Measurements from ENCODE around the gene PHF12. TPM values are rescaled to one million over a fixed set of nuclear protein-coding genes. Genes with fewer than 3 reads are reported as not detected.

PHF12 gene
- total and polyA plus RNA-seq, 2 donors = 20.5 to 32.4 TPM

DNA sequence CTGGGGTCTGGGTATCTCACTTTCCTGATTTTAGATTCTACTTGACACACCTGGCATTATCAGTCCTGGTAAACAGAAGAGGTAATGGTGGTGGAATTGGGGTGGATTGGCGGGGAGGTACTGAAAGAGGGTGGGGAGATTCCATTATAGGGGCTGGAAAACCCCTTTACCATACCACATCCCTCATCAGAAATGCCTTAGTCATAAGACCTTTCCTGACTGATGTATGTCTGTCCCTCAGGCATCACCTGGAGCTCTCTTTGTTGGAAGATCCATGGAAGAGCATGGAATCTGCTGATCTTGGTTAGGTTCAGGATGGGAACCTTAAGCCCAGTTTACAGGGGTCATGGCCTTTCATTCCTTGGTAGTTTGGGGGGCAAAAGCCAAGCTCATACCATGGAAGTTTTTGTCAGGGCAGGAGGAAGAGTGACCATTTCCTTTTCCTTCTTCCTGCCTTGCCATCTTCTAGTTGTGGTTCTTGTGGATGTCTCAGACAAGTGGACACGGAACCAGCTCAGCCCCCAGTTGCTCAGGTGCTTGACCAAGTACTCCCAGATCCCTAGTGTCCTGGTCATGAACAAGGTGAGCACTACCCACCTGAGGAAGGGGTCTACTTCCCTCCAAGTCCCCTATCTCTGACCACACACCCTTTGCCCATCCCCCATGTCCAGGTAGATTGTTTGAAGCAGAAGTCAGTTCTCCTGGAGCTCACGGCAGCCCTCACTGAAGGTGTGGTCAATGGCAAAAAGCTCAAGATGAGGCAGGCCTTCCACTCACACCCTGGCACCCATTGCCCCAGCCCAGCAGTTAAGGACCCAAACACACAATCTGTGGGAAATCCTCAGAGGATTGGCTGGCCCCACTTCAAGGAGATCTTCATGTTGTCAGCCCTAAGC lies 93.2 kb downstream of the PHF12 start:
- Histone ChIP-seq H3K4me3 (ENCODE audit: low read length in 2 of 2) (no peak overlapping the region), H3K36me3 (ENCODE audit: control insufficient read depth in 2 of 2, insufficient read depth in 2 of 2, low read length in 1 of 2) (peaks cover 29 to 39% of the 10 kb centered on the region in 2 donors), H3K27me3 (ENCODE audit: control insufficient read depth in 2 of 2, insufficient read depth in 1 of 2, low read length in 1 of 2) (no peaks in the 10 kb centered on the region), H3K9me3 (ENCODE audit: control insufficient read depth in 2 of 2, insufficient read depth in 1 of 2, low read length in 1 of 2) (no peaks in the 10 kb centered on the region), H3K27ac (ENCODE audit: low read depth in 1 of 2, low read length in 1 of 2) (no peak overlapping the region), H3K4me1 (ENCODE audit: control insufficient read depth in 2 of 2, insufficient read depth in 2 of 2, low read length in 2 of 2) (peaks cover 11 to 14% of the 10 kb centered on the region in 2 donors)
- 94% methylated on average over 3 of the region's 3 CpGs for WGBS
- no peak for DNase-seq (ENCODE audit: low read depth in 6 of 9, low spot score in 9 of 9)

DNA sequence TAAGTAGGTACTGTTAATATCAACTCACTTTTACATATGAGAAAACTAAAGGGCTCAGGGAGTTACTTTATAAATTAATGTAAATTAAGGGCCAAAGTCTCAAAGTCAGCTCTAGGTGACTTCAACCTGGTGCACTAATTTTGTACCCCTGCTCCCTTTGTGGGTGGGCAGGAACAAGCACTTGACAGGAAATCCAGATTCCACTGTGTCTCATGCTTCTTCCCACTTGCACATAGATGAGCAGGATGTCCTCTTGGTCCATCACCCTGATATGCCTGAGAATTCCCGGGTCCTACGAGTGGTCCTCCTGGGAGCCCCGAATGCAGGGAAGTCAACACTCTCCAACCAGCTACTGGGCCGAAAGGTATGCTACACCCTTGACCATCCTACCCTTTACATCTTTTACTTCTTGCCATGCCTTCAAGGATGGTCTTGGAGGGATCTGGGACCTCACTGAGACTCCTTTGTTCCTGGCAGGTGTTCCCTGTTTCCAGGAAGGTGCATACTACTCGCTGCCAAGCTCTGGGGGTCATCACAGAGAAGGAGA lies 95.2 kb downstream of the PHF12 start:
- Histone ChIP-seq H3K36me3 (ENCODE audit: control insufficient read depth in 2 of 2, insufficient read depth in 2 of 2, low read length in 1 of 2) (peaks cover 29 to 33% of the 10 kb centered on the region in 2 donors), H3K4me1 (ENCODE audit: control insufficient read depth in 2 of 2, insufficient read depth in 2 of 2, low read length in 2 of 2) (peaks cover 11 to 14% of the 10 kb centered on the region in 2 donors), H3K9me3 (ENCODE audit: control insufficient read depth in 2 of 2, insufficient read depth in 1 of 2, low read length in 1 of 2) (no peaks in the 10 kb centered on the region), H3K27ac (ENCODE audit: low read depth in 1 of 2, low read length in 1 of 2) (no peak overlapping the region), H3K27me3 (ENCODE audit: control insufficient read depth in 2 of 2, insufficient read depth in 1 of 2, low read length in 1 of 2) (no peaks in the 10 kb centered on the region), H3K4me3 (ENCODE audit: low read length in 2 of 2) (no peak overlapping the region)
- DNase-seq (ENCODE audit: low read depth in 6 of 9, low spot score in 9 of 9) = no peak
- 98% methylated on average over 5 of the region's 5 CpGs for WGBS

DNA sequence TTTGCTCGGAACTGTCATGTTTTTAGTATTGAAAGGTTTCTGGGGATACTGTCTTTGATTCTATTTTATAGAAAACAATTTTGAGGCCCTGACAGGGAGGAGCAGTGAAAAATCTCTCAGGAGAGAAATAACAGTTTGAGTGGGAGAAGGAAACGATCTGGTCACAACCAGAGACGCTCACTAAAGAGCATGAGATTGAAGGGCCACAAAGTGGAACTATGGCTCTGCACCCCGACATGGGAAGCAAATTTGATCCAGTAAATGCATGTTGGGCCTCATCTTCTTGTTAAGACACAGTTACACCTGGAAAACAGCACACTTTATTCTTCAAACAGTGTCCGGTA lies 96.0 kb downstream of the PHF12 start:
- Histone ChIP-seq H3K27ac (ENCODE audit: low read depth in 1 of 2, low read length in 1 of 2) (peak overlapping the region in 1 of 2 donors; percentile 48), H3K9me3 (ENCODE audit: control insufficient read depth in 2 of 2, insufficient read depth in 1 of 2, low read length in 1 of 2) (no peaks in the 10 kb centered on the region), H3K27me3 (ENCODE audit: control insufficient read depth in 2 of 2, insufficient read depth in 1 of 2, low read length in 1 of 2) (no peaks in the 10 kb centered on the region), H3K4me3 (ENCODE audit: low read length in 2 of 2) (peak overlapping the region; percentile 62 to 71), H3K4me1 (ENCODE audit: control insufficient read depth in 2 of 2, insufficient read depth in 2 of 2, low read length in 2 of 2) (peaks cover 11 to 14% of the 10 kb centered on the region in 2 donors), H3K36me3 (ENCODE audit: control insufficient read depth in 2 of 2, insufficient read depth in 2 of 2, low read length in 1 of 2) (peaks cover 23 to 26% of the 10 kb centered on the region in 2 donors)
- DNase-seq (ENCODE audit: low read depth in 6 of 9, low spot score in 9 of 9) = no peak
- 21% methylated on average over 5 of the region's 5 CpGs for WGBS

Other genes starting within 250 kb of the PHF12 start
- 1.0 TPM for gene PROCA1, start 239.6 kb downstream of the PHF12 start, total RNA-seq
- 11.3 TPM for gene PROCA1, start 239.6 kb downstream of the PHF12 start, polyA plus RNA-seq
- gene RAB34, start 233.7 kb downstream of the PHF12 start, total RNA-seq = 26.6 TPM
- 81.9 TPM for gene RAB34, start 233.7 kb downstream of the PHF12 start, polyA plus RNA-seq
- 1,968 TPM for gene RPL23A, start 231.5 kb downstream of the PHF12 start, total RNA-seq
- gene RPL23A, start 231.5 kb downstream of the PHF12 start, polyA plus RNA-seq = 1,777 TPM
- 7.7 TPM for gene TLCD1, start 225.3 kb downstream of the PHF12 start, total RNA-seq
- 9.2 TPM for gene TLCD1, start 225.3 kb downstream of the PHF12 start, polyA plus RNA-seq
- 2.2 TPM for gene NEK8, start 222.7 kb downstream of the PHF12 start, total RNA-seq
- 5.1 TPM for gene NEK8, start 222.7 kb downstream of the PHF12 start, polyA plus RNA-seq
- gene TRAF4, start 207.5 kb downstream of the PHF12 start, total RNA-seq = 21.2 TPM
- 29.3 TPM for gene TRAF4, start 207.5 kb downstream of the PHF12 start, polyA plus RNA-seq
- gene FAM222B, start 108.7 kb downstream of the PHF12 start, total RNA-seq = 2.5 TPM
- gene FAM222B, start 108.7 kb downstream of the PHF12 start, polyA plus RNA-seq = 9.5 TPM
- 19.7 TPM for gene ERAL1, start 96.5 kb downstream of the PHF12 start, total RNA-seq
- 30.3 TPM for gene ERAL1, start 96.5 kb downstream of the PHF12 start, polyA plus RNA-seq
- 29.9 TPM for gene FLOT2, start 53.8 kb downstream of the PHF12 start, total RNA-seq
- gene FLOT2, start 53.8 kb downstream of the PHF12 start, polyA plus RNA-seq = 82.1 TPM
- gene DHRS13, start 48.4 kb downstream of the PHF12 start, total RNA-seq = 12.7 TPM
- 18.9 TPM for gene DHRS13, start 48.4 kb downstream of the PHF12 start, polyA plus RNA-seq
- 0.09 TPM for gene SEZ6, start 54.5 kb upstream of the PHF12 start, total RNA-seq
- 0.48 TPM for gene SEZ6, start 54.5 kb upstream of the PHF12 start, polyA plus RNA-seq
- gene PIPOX, start 91.6 kb upstream of the PHF12 start, total RNA-seq = 1.3 TPM
- 0.96 TPM for gene PIPOX, start 91.6 kb upstream of the PHF12 start, polyA plus RNA-seq
- 31.1 TPM for gene MYO18A, start 228.9 kb upstream of the PHF12 start, total RNA-seq
- gene MYO18A, start 228.9 kb upstream of the PHF12 start, polyA plus RNA-seq = 52.8 TPM